OCI-LY7 (cell line): ENCODE results near the gene TRAF3.

ENCODE experiments used
- CTCF ChIP-seq: fragments of 200-600 bp; sonication (generic); conservative IDR thresholded peaks from 2 replicates; pipeline ENCODE4 v1.5.1; 2014; ENCODE audit warnings: mild to moderate bottlenecking, antibody characterized with exemption, low read length, moderate library complexity, mixed read lengths
- EZH2phosphoT487 ChIP-seq: fragments of 200-600 bp; sonication (generic); IDR thresholded peaks from 2 replicates; pipeline ENCODE4 v1.6.1; 2018; ENCODE audit warnings: low read depth, borderline replicate concordance, mild to moderate bottlenecking, mixed run types, antibody characterized with exemption, low read length, moderate library complexity, mixed read lengths

- TF ChIP-seq CTCF (no peak), EZH2phosphoT487 (no peak)
These were observed 160.3 kb downstream of the TRAF3 start for GRCh38 chr14:102937331-102938175.
